Head of caudate nucleus (tissue), 42 donors: ENCODE data around the gene ODF4.
A peak's percentile ranks its signal among the peaks of the same experiment; 100 is the strongest.
"Not testable (repeated sequence)": the region's sequence is repeated elsewhere in the genome, so short reads cannot be mapped to it uniquely, and the experiment has no call there.

Experiments used
- DNase-seq, 42 donors: peaks; one replicate each; pipeline versions ENCODE4 v3.0.0 to v3.0.0-alpha.2; 2020 to 2021; ENCODE audit warnings: mixed read lengths in 7 of 42
- intact Hi-C: fragments of 100-400 bp; cut with DNase I; formaldehyde crosslinking; loops from one replicate; pipeline ENCODE4 v1.15.0; 2022

Gene ODF4

DNA sequence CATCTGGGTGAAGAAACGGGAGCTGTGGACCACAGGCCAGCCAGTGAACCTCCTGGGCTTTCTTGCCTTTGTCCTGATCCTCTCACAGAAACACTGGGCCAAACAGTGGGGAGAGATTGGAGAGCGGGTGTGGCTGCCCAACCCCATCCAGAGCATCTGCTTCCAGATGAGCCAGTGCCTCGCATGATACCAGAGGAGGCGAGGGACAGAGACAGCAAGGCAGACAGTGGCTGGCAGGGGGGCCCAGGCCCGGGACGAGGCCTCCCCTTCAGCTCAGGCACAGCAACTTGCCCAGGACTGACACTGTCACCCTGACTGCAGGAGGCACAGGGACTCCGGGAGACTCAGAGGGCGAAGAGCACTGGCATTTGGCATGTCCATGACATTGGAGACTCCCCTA, 17.6 kb upstream of the ODF4 start:
- no peak for DNase-seq
- intact Hi-C loops: no loop called here

- DNase-seq: no peak
- intact Hi-C loops: no loop called here
Measured at GRCh38 chr17:8324132-8324531, 15.5 kb upstream of the ODF4 start.

GRCh38 chr17:8324923-8325322, 14.7 kb upstream of the ODF4 start:
- intact Hi-C loops: no loop called here
- DNase-seq: peak in 1 of 42 donors; percentile 17

GRCh38 chr17:8326511-8327302, 12.9 kb upstream of the ODF4 start:
- peak in 37 of 42 donors; percentile 17 to 70 (median 37) for DNase-seq
- intact Hi-C loops: no loop called here

GRCh38 chr17:8327303-8327649, 12.4 kb upstream of the ODF4 start:
- DNase-seq: no peak
- intact Hi-C loops: no loop called here

GRCh38 chr17:8332128-8332527, 7.5 kb upstream of the ODF4 start:
- no peak for DNase-seq
- intact Hi-C loops: no loop called here

DNA sequence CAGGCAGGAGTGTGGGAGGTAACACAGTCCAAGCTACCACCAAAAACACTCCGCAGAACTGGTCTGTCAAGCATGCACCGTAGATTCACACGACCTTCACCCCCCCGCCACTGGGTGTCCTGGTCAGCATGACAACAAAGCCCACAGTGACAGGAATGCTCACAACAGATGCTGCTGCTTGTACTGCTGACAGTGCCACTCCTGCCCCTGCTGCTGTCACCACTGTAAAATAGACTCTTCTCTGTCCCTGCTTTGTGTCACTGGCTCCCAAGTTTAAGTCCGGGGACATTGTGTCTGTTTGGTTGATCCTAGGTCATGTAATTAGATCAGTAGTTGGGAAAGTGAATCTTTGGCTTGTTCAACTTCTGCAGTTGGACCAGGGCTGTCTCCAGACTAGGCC, 7.0 kb upstream of the ODF4 start:
- DNase-seq: peak in 13 of 42 donors; percentile 9 to 57 (median 29)
- intact Hi-C loops: no loop called here

DNA sequence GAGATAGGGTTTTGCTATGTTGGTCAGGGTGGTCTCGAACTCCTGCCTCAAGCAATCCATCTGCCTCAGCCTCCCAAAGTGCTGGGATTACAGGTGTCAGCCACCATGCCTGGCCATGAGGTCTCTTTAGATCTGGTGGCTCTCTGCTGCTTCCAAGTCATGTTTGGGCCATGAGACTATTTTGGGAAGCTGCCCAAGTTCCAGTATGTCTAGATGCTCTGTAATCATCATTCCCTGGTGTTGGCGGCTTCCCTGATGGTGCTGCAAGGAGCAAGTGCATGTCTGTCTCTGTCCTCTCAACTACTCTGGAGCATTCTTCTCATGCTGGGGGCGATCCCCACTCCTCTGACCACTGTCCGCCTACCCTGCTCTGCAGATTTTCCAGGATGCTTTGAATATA, 6.4 kb upstream of the ODF4 start:
- no peak for DNase-seq
- intact Hi-C loops: no loop called here

DNA sequence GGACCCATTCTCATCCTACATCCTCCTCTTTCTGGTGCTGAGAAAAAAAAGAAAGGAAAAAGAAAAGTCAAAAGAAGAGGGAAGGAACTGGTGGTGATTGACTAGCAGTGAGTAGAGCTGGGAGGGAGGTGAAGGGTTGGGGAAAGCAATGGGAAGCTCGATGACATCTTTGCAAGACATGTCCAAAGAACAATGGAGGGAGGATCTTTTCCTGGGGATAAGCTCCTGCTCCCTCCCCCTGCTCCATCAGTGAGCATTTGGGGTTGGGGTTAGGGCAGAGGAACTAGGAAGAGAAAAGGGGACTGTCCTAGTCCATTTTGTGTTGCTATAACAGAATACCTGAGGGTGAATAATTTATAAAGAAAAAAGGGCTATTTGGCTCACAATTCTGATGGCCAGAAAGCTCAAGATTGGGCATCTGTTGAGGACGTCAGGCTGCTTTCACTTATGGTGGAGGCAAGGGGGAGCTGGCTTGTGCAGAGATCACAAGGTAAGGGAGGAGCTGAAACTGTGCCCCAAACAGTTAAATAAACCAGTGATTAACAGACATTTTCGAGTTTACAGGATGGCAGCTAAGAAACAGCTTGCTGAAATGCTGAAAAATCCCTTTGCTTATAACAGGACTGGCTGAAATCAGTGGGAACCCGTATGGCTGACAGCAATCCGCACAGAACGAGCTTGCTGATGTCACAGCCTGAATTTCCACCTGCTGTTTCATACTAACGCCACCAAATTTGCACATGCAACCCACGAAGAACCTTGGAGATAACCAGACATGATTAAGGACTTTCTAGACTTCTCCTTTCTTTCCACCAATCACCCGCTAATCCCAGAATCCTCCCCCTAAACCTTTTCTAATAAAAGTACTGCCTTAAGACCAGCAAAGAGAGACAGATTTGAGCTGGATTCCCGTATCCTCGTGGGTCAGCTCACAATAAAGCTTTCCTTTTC, 1.6 kb upstream of the ODF4 start:
- DNase-seq: peak in 1 of 42 donors; percentile 11
- intact Hi-C loops: no loop called here

GRCh38 chr17:8338753-8339140, 893 bp upstream of the ODF4 start:
- intact Hi-C loops: no loop called here
- DNase-seq: no peak

DNA sequence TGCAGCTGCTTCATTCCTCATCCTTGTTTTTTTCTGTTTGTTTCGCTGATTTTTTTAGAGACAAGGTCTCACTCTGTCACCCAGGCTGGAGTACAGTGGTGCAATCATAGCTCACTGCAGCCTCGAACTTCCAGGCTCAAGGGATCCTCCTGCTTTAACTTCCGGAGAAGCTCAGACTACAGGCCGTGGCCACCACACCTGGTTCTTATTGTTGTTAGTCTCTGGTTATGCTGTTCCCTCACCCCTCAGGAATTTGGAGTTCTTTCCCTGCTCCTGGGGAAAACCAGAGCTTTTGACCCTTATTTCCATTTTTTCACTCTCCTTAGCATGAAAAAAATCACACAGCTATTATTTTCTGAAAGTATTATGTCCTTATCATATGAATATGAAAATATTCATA, 1.8 kb downstream of the ODF4 start:
- intact Hi-C loops: no loop called here
- no peak for DNase-seq

DNA sequence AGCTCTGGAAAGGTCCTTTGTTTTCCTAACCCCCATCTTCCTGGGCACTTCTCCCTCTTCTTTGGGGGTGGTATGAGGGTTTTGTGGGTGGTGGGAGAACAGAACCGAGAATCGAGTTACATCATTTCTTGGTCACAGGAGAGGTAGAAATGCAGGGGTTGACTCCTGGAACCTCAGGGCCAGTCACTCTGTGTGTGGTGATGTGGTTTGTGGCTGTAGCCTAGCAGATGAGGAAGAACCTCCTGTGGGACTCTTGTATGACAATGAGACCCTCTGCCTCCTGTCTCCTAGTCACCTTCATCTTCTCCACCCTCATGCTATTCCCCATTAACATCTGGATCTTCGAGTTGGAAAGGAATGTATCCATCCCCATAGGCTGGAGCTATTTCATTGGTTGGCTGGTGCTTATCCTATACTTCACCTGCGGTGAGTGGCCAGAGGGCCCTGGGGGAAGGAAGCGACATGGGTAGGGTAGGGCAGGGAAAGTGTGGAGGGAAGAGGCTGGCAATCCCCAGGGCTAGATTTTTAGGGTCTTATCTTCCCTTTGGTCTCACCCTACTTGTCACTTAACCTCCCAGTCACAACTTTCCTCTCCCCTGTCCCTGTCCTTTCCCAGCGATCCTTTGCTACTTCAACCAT, 5.5 kb downstream of the ODF4 start:
- DNase-seq: no peak
- intact Hi-C loops: no loop called here

DNA sequence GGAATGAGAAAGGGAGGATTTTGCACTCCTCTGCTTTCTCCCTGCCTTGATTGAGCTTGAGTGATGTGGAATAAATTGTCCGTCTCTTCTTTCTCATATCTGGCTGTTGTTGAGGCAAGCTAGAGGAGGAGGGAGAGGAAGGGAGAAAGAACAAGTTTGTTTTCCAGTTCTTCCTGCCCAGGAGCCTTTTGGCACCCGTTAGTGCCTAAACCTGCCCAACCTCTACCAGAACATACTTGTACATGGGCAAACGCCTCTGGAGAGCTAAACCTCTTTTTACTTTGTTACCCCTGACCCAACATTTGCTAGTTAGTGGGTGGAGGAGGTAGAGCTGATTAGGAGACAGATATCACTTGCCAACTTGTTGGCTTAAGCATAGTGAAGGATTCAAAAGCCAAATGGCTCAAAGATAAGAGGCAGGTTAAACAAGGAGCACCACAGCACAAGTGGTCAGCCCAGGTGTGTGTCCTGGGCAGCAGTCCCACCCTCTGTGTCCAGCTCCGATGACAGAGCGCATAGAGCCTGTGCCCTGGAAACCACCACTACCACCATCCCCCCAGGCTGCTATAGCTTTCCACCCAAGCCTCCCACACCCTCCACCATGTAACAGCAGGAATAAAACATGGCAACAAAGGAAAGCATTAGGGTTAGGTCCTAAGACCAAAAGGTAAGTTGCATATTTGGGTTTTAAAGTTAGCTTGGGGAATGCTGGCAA, 6.5 kb downstream of the ODF4 start:
- intact Hi-C loops: no loop called here
- DNase-seq: no peak

- intact Hi-C loops: not testable (repeated sequence)
Measured at GRCh38 chr17:8347001-8347400, 7.4 kb downstream of the ODF4 start.

DNA sequence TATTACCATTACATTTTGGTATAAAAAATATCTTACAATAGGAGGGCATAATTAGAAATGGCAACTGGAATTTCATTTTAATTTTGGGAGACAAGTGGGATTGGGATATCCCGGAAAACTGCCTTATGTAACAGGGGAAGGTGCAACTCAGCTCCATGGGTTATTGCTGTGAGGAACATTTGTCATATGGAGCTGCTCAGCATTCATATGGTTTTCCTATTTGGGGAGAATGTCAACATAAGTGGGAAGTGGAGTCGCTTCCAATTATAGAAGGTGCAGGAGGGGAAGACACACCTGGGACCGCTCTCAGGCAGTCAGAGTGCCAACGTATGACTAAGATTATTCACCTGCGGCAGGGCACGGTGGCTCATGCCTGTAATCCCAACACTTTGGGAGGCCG, 10.7 kb downstream of the ODF4 start:
- no peak for DNase-seq
- intact Hi-C loops: no loop called here

More at GRCh38 chr17:8347001-8347400, 7.4 kb downstream of the ODF4 start:
- DNase-seq: not testable (repeated sequence)

GRCh38 chr17:8353736-8354135, 14.1 kb downstream of the ODF4 start:
- no peak for DNase-seq
- intact Hi-C loops: no loop called here

DNA sequence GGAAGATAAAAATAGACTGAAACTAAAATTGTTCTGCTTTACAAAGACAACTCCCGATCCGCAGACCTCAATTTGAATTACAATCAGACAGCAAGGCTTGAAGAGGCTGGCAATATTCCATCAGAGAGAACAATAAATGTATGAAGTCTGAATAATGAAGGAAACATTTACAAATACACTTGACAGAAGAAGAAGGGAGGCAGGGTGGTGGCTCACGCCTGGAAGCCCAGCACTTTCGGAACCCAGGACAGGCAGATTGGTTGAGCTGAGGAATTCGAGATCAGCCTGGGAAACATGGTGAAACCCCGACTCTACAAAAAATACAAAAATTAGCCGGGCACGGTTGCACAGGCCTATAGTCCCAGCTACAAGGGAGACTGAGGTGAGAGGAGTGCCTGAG, 14.6 kb downstream of the ODF4 start:
- DNase-seq: no peak

GRCh38 chr17:8357910-8358309, 18.3 kb downstream of the ODF4 start:
- intact Hi-C loops: no loop called here
- no peak for DNase-seq

More for the DNA sequence above, 14.6 kb downstream of the ODF4 start:
- intact Hi-C loops: no loop called here

- intact Hi-C loops: no loop called here
Measured at GRCh38 chr17:8359769-8360168, 20.1 kb downstream of the ODF4 start.

More at GRCh38 chr17:8359769-8360168, 20.1 kb downstream of the ODF4 start:
- peak in 22 of 42 donors; percentile 20 to 70 (median 42) for DNase-seq
